Neuron (in vitro differentiated cells): ENCODE data around the gene AS3MT.
A peak's percentile ranks its signal among the peaks of the same experiment; 100 is the strongest.

Experiments used
- H2AFZ ChIP-seq: one replicate; pipeline ENCODE4 v1.6.1; 2013; ENCODE audit warnings: low read depth, mild to moderate bottlenecking, inconsistent platforms, low read length, moderate library complexity
- H3K27me3 ChIP-seq: one replicate; pipeline ENCODE4 v1.6.1; 2013; ENCODE audit warnings: low read length; ENCODE audit not compliant: insufficient read depth
- H3K36me3 ChIP-seq: one replicate; pipeline ENCODE4 v1.6.1; 2013; ENCODE audit warnings: low read length; ENCODE audit not compliant: insufficient read depth
- H3K4me1 ChIP-seq: one replicate; pipeline ENCODE4 v1.6.1; 2013; ENCODE audit warnings: low read length; ENCODE audit not compliant: insufficient read depth
- H3K4me3 ChIP-seq: 2 replicates; pipeline ENCODE4 v1.5.1; 2013; ENCODE audit warnings: mild to moderate bottlenecking, low read length, moderate library complexity
- H3K9me3 ChIP-seq: one replicate; pipeline ENCODE4 v1.6.1; 2013; ENCODE audit warnings: low read length

AS3MT gene

GRCh38 chr10:102870221-102870620 is 951 bp downstream of the AS3MT start:
- Histone ChIP-seq H3K4me3 (peak overlapping the region; percentile 58), H3K27me3 (no peaks in the 10 kb centered on the region), H2AFZ (no peak overlapping the region), H3K9me3 (no peaks in the 10 kb centered on the region), H3K4me1 (peaks cover 14% of the 10 kb centered on the region), H3K36me3 (no peaks in the 10 kb centered on the region)

GRCh38 chr10:102872163-102872562 is 2.9 kb downstream of the AS3MT start:
- Histone ChIP-seq H3K36me3 (peaks cover 4% of the 10 kb centered on the region), H2AFZ (no peak overlapping the region), H3K9me3 (no peaks in the 10 kb centered on the region), H3K4me3 (no peak overlapping the region), H3K27me3 (no peaks in the 10 kb centered on the region), H3K4me1 (peaks cover 14% of the 10 kb centered on the region)

GRCh38 chr10:102876747-102877153 is 7.5 kb downstream of the AS3MT start:
- H3K4me3 ChIP-seq: no peak overlapping the region
- H3K9me3 ChIP-seq: no peaks in the 10 kb centered on the region
- H3K27me3 ChIP-seq: no peaks in the 10 kb centered on the region
- no peak overlapping the region for H2AFZ ChIP-seq
- no peaks in the 10 kb centered on the region for H3K4me1 ChIP-seq
- H3K36me3 ChIP-seq: peaks cover 18% of the 10 kb centered on the region

GRCh38 chr10:102878629-102879028 is 9.4 kb downstream of the AS3MT start:
- Histone ChIP-seq H3K36me3 (peaks cover 18% of the 10 kb centered on the region), H3K4me1 (no peaks in the 10 kb centered on the region), H3K9me3 (no peaks in the 10 kb centered on the region), H3K27me3 (no peaks in the 10 kb centered on the region), H3K4me3 (no peak overlapping the region), H2AFZ (no peak overlapping the region)

- no peaks in the 10 kb centered on the region for H3K4me1 ChIP-seq
- H3K9me3 ChIP-seq: no peaks in the 10 kb centered on the region
- no peaks in the 10 kb centered on the region for H3K27me3 ChIP-seq
- no peak overlapping the region for H3K4me3 ChIP-seq
- H2AFZ ChIP-seq: no peak overlapping the region
- peaks cover 18% of the 10 kb centered on the region for H3K36me3 ChIP-seq
These were observed 11.0 kb downstream of the AS3MT start for GRCh38 chr10:102880256-102880655.

GRCh38 chr10:102888048-102888447 is 18.8 kb downstream of the AS3MT start:
- H3K27me3 ChIP-seq: no peaks in the 10 kb centered on the region
- H3K9me3 ChIP-seq: no peaks in the 10 kb centered on the region
- peaks cover 12% of the 10 kb centered on the region for H3K36me3 ChIP-seq
- H2AFZ ChIP-seq: no peak overlapping the region
- H3K4me1 ChIP-seq: no peaks in the 10 kb centered on the region
- no peak overlapping the region for H3K4me3 ChIP-seq

- Histone ChIP-seq H3K9me3 (no peaks in the 10 kb centered on the region), H3K27me3 (no peaks in the 10 kb centered on the region), H3K4me3 (no peak overlapping the region), H3K4me1 (no peaks in the 10 kb centered on the region), H2AFZ (no peak overlapping the region), H3K36me3 (peaks cover 7% of the 10 kb centered on the region)
These were observed 25.4 kb downstream of the AS3MT start for GRCh38 chr10:102894466-102895213.

GRCh38 chr10:102900006-102900405 is 30.7 kb downstream of the AS3MT start:
- Histone ChIP-seq H2AFZ (no peak overlapping the region), H3K4me3 (no peak overlapping the region), H3K36me3 (peaks cover 3% of the 10 kb centered on the region)

GRCh38 chr10:102904346-102904745 is 35.1 kb downstream of the AS3MT start:
- no peaks in the 10 kb centered on the region for H3K9me3 ChIP-seq
- no peaks in the 10 kb centered on the region for H3K27me3 ChIP-seq
- H3K4me1 ChIP-seq: no peaks in the 10 kb centered on the region
- peaks cover 3% of the 10 kb centered on the region for H3K36me3 ChIP-seq
- H2AFZ ChIP-seq: no peak overlapping the region
- H3K4me3 ChIP-seq: no peak overlapping the region

More at GRCh38 chr10:102900006-102900405, 30.7 kb downstream of the AS3MT start:
- no peaks in the 10 kb centered on the region for H3K27me3 ChIP-seq
- H3K9me3 ChIP-seq: no peaks in the 10 kb centered on the region
- no peaks in the 10 kb centered on the region for H3K4me1 ChIP-seq

- Histone ChIP-seq H3K4me3 (no peak overlapping the region), H2AFZ (no peak overlapping the region)
These were observed 37.2 kb downstream of the AS3MT start for GRCh38 chr10:102906507-102906906.

GRCh38 chr10:102914781-102915180 is 45.5 kb downstream of the AS3MT start:
- peaks cover 11% of the 10 kb centered on the region for H3K4me1 ChIP-seq
- no peak overlapping the region for H3K4me3 ChIP-seq
- H3K36me3 ChIP-seq: no peaks in the 10 kb centered on the region

More at GRCh38 chr10:102906507-102906906, 37.2 kb downstream of the AS3MT start:
- Histone ChIP-seq H3K27me3 (no peaks in the 10 kb centered on the region), H3K9me3 (no peaks in the 10 kb centered on the region), H3K36me3 (no peaks in the 10 kb centered on the region), H3K4me1 (no peaks in the 10 kb centered on the region)

GRCh38 chr10:102916173-102916572 is 46.9 kb downstream of the AS3MT start:
- no peak overlapping the region for H3K4me3 ChIP-seq
- H3K4me1 ChIP-seq: peaks cover 25% of the 10 kb centered on the region
- H3K9me3 ChIP-seq: no peaks in the 10 kb centered on the region
- H3K27me3 ChIP-seq: no peaks in the 10 kb centered on the region
- H3K36me3 ChIP-seq: no peaks in the 10 kb centered on the region
- no peak overlapping the region for H2AFZ ChIP-seq

More at GRCh38 chr10:102914781-102915180, 45.5 kb downstream of the AS3MT start:
- Histone ChIP-seq H3K27me3 (no peaks in the 10 kb centered on the region), H3K9me3 (no peaks in the 10 kb centered on the region), H2AFZ (no peak overlapping the region)

GRCh38 chr10:102917314-102917961 is 48.2 kb downstream of the AS3MT start:
- peak overlapping the region; percentile 86 for H3K4me3 ChIP-seq
- no peaks in the 10 kb centered on the region for H3K9me3 ChIP-seq
- peak overlapping the region; percentile 78 for H2AFZ ChIP-seq
- no peaks in the 10 kb centered on the region for H3K36me3 ChIP-seq
- peaks cover 27% of the 10 kb centered on the region for H3K4me1 ChIP-seq
- no peaks in the 10 kb centered on the region for H3K27me3 ChIP-seq
